Activated T-cell treated with anti-CD3 and anti-CD28 coated beads for 48 hours (primary cell): Measurements from ENCODE around the gene EME1.
"Not testable (repeated sequence)": the region's sequence is repeated elsewhere in the genome, so short reads cannot be mapped to it uniquely, and the experiment has no call there.

Experiments used
- DNase-seq: peaks from one replicate; pipeline ENCODE4 v3.0.0-alpha.2; 2020; ENCODE audit warnings: low read depth

The EME1 gene

DNA sequence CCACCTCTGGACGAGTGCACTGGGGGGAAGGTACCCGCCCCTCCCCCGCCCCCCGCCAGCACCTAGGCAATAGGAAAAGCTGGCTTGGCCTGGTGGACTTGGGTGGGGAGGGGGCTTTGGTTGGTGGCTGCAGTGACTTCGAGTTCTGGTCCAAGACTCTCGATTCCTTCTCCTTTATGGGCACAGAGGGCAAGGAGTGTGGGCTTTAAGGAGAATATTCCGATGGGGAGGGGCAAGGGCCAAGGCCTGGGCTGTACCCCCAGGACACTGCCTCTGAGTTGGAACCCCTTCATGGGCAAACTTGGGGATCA lies 53.4 kb downstream of the EME1 start:
- no peak for DNase-seq

DNA sequence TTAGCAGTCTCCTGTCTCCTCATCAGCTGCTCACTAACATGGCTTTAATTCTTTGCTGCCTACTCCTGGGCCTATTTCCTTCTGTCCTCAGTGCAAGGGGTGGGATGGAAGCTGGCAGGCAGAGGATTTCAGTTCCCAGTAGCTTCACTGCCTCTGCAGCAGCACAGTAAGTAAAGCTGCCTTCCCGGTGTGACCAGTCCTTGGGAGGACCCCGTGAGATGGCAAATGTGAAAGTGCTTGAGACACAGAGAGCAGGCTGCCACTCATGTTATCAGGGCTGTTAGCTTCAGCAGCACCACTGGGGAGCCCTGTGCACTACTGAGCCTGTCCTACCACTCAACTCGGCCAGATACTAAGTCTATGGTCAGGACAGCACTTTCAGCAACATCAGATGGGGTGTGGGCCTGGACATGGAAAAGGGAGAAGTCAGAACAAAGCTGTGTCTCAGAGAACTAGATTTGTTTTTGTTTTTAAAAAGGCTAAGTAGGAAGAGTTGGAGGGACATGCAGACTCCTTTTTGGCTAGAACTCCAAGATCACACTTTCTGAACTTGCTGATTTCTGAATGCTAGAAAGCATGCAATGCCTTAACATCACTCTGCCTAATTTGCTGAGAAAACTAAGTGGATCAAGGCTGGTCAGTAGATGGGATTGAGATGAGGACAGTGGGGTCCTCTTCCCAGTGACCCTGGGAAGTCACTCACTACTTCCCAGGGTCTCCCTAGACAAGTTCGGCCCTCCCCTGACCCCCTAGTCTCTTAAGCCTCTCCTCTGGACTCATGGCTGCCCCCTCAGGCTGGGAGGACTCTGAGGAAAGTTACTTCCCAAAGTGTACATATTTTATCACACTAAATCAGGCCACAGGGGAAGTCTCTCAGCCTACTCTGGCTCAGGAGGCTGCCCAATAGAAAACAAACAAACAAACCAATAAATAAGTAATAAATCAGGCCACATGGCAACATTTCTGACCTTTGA lies 54.1 kb downstream of the EME1 start:
- DNase-seq, result no peak

DNA sequence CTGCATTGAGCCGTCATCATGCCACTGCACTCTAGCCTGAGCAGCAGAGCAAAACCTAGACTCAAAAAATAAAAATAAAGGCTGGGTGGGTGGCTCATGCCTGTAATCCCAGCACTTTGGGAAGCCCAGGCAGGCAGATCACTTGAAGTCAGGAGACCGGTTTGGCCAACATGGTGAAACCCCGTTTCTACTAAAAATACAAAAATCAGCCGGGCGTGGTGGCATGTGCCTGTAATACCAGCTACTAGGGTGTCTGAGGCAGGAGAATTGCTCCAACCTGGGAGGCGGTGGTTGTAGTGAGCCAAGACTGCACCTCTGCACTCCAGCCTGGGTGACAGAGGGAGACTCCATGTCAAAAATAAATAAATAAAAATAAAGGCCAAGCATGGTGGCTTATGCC lies 55.1 kb downstream of the EME1 start:
- DNase-seq, result not testable (repeated sequence)

DNA sequence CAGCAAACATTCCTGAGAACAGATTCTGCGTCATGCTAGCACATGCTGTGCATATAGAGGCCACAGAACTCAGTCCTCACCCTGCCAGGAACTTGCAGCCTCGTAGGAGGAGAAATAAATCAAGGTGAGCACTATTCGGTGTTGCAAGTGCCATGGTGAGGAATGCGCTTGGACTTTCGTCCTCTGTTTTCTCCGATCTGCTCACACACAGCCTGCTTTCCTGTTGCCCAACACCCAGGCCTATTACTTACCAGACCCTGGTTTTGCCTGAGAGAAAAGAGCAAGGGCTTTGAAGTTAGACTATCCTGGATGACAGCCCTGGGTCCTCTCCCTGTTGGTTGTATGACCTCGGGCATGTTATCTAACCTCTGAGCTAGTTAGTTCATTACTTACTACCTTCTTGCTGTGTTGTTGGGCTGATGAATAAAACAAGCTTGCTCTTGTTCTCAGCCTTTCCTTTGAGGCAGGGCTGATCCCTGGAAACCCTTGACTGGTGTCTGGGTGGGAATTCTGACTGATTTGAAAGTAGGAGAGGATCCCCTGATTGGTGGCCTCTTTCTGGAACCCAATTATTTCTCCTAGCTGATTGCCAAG lies 55.9 kb downstream of the EME1 start:
- no peak for DNase-seq

DNA sequence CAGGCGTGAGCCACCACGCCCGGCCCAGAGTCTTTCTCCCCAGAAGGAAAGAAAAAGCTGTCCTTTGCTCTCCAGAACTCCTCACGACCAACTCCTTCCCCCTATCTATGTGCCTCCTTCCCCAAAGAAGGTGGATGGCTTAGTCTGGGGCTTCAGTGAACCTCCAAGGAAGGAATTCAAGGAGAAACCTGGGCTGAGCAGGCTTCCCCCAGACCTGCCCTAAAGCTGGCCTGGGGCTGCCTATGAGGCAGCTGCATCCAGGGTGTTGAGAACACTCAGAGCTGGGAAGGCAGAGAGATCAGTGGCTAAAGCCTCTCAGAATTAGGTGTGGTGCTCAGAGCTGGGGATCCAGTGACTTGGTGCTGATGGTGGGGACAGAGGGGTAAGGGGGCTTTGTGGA lies 56.8 kb downstream of the EME1 start:
- DNase-seq, result no peak
